GM23338 (cell line): ENCODE results near the gene MYO5A.

Experiments used
- CTCF ChIP-seq, 2 experiments: fragments of 200-600 bp in 1 of 2; sonication (generic) in 1 of 2; conservative IDR thresholded peaks; 2 replicates each; pipeline versions ENCODE4 v1.5.1 to v1.6.1; 2016 to 2017; ENCODE audit warnings: antibody characterized with exemption in 2 of 2, low read depth in 2 of 2, mild to moderate bottlenecking in 2 of 2, moderate library complexity in 1 of 2
- ETS1 ChIP-seq: IDR thresholded peaks from 2 replicates; pipeline ENCODE4 v1.6.1; 2016; ENCODE audit warnings: antibody characterized with exemption
- EZH2 ChIP-seq: fragments of 200-600 bp; sonication (generic); IDR thresholded peaks from one replicate; pipeline ENCODE4 v1.8.0; 2017; ENCODE audit warnings: antibody characterized with exemption, mild to moderate bottlenecking, low read depth; ENCODE audit not compliant: unreplicated experiment
- EZH2phosphoT487 ChIP-seq: fragments of 200-600 bp; sonication (generic); IDR thresholded peaks from one replicate; pipeline ENCODE4 v1.8.1; 2018; ENCODE audit warnings: antibody characterized with exemption; ENCODE audit not compliant: unreplicated experiment
- JUNB ChIP-seq: IDR thresholded peaks from one replicate; pipeline ENCODE4 v1.6.1; 2016; ENCODE audit warnings: antibody characterized with exemption; ENCODE audit not compliant: unreplicated experiment
- POLR2AphosphoS5 ChIP-seq: IDR thresholded peaks from 2 replicates; pipeline ENCODE4 v1.6.1; 2016; ENCODE audit warnings: antibody characterized with exemption, low read depth
- REST ChIP-seq: IDR thresholded peaks from one replicate; pipeline ENCODE4 v1.6.1; 2018; ENCODE audit warnings: antibody characterized with exemption; ENCODE audit not compliant: unreplicated experiment

GRCh38 chr15:52523192-52523591 is 5.5 kb downstream of the MYO5A start:
- no peak for TF ChIP-seq CTCF (conservative IDR thresholded peaks at IDR 0.05; ENCODE audit: low read depth in 2 of 2)
- TF ChIP-seq EZH2: no peak
- TF ChIP-seq EZH2phosphoT487: no peak
- no peak for TF ChIP-seq JUNB
- no peak for TF ChIP-seq ETS1
- no peak for TF ChIP-seq POLR2AphosphoS5
- no peak for TF ChIP-seq REST
